GM12878 (cell line): Measurements from ENCODE around the gene OR6M1. TPM values are rescaled to one million over a fixed set of nuclear protein-coding genes. Genes with fewer than 3 reads are reported as not detected.

ENCODE experiments used
- ATAC-seq: fragments of 200-7000 bp; cut with Tn5 transposase; 3 replicates; pipeline ENCODE4 v1.9.1; 2020; ENCODE audit warnings: mild to moderate bottlenecking, moderate library complexity
- BruUV-seq: library from RNA; stranded (reverse); fragments of 400-500 nt; replicated peaks from 2 replicates; lab custom pipeline; 2021; lab: Mats Ljungman, UMichigan
- CTCF ChIA-PET: fragments of 300-600 bp; sonication (Branson Sonifier 250); formaldehyde crosslinking; extraction: SDS; loops from one replicate; lab custom pipeline; 2021; ENCODE audit warnings: inconsistent platforms; lab: Yijun Ruan, JAX
- POLR2A ChIA-PET: fragments of 350-600 bp; formaldehyde crosslinking; extraction: SDS; loops from one replicate; lab custom pipeline; 2021; ENCODE audit warnings: inconsistent platforms; lab: Charles Lee
- RAD21 ChIA-PET: fragments of 300-600 bp; sonication (Branson Sonifier 250); formaldehyde crosslinking; loops from one replicate; lab custom pipeline; 2023; ENCODE audit warnings: antibody characterized with exemption; ENCODE audit not compliant: unreplicated experiment; lab: Charles Lee
- SMC1A ChIA-PET: fragments of 300-600 bp; sonication (Branson Sonifier 250); formaldehyde crosslinking; loops from one replicate; lab custom pipeline; 2023; ENCODE audit not compliant: unreplicated experiment, uncharacterized antibody; lab: Charles Lee
- DNase-seq: peaks from one replicate; pipeline ENCODE4 v3.0.0-alpha.2; 2011; ENCODE audit warnings: low read depth, low spot score
- FAIRE-seq: peaks from 3 replicates; lab custom pipeline; 2011; peaks lifted over from hg19 to GRCh38; lab: Jason Lieb, UNC
- H2AFZ ChIP-seq: 2 replicates; pipeline ENCODE4 v1.6.0; 2011; ENCODE audit warnings: low read depth, low read length, control low read depth; ENCODE audit not compliant: control insufficient read depth
- H3K27ac ChIP-seq: 2 replicates; pipeline ENCODE4 v1.5.1; 2011; ENCODE audit warnings: control low read depth; ENCODE audit not compliant: control insufficient read depth, insufficient read depth
- H3K27me3 ChIP-seq, 2 experiments: replicated peaks in 1 of 2; 2 replicates each; pipeline versions ENCODE4 v1.6.0 to v1.6.1; 2011; ENCODE audit warnings: low read length in 1 of 2; ENCODE audit not compliant: control insufficient read depth in 2 of 2, insufficient read depth in 2 of 2
- H3K36me3 ChIP-seq, 2 experiments: 2 replicates each; pipeline ENCODE4 v1.5.1; 2011; ENCODE audit warnings: low read length in 1 of 2; ENCODE audit not compliant: control insufficient read depth in 2 of 2, insufficient read depth in 2 of 2
- H3K4me1 ChIP-seq: 2 replicates; pipeline ENCODE4 v1.6.1; 2011; ENCODE audit warnings: mild to moderate bottlenecking, low read length, moderate library complexity, mixed read lengths; ENCODE audit not compliant: control insufficient read depth, insufficient read depth
- H3K4me2 ChIP-seq: 2 replicates; pipeline ENCODE4 v1.6.0; 2011; ENCODE audit warnings: control low read depth; ENCODE audit not compliant: control insufficient read depth, insufficient read depth
- H3K4me3 ChIP-seq: fragments of 200-600 bp; sonication (generic); 2 replicates; pipeline ENCODE4 v1.5.1; 2016
- H3K79me2 ChIP-seq: 2 replicates; pipeline ENCODE4 v1.6.0; 2011; ENCODE audit warnings: low read length; ENCODE audit not compliant: control insufficient read depth, insufficient read depth
- H3K9ac ChIP-seq: 2 replicates; pipeline ENCODE4 v1.8.0; 2011; ENCODE audit warnings: low read length, control low read depth, mixed read lengths; ENCODE audit not compliant: control insufficient read depth, insufficient read depth
- H3K9me3 ChIP-seq: replicated peaks from 3 replicates; pipeline ENCODE4 v1.5.1; 2011; ENCODE audit warnings: mild to moderate bottlenecking, low read length; ENCODE audit not compliant: control insufficient read depth, insufficient read depth
- H4K20me1 ChIP-seq: 2 replicates; pipeline ENCODE4 v1.6.0; 2011; ENCODE audit not compliant: control insufficient read depth, insufficient read depth
- ASH2L ChIP-seq: fragments of 300-600, 200-600 bp; sonication (generic); IDR thresholded peaks from 2 replicates; pipeline ENCODE4 v1.6.1; 2017; ENCODE audit warnings: low read depth, mild to moderate bottlenecking, borderline replicate concordance
- IRF4 ChIP-seq: IDR thresholded peaks from 2 replicates; pipeline ENCODE4 v1.6.1; 2011; ENCODE audit warnings: low read depth, low read length
- POLR2AphosphoS5 ChIP-seq: IDR thresholded peaks from 2 replicates; pipeline ENCODE4 v1.6.1; 2011; ENCODE audit warnings: mild to moderate bottlenecking, low read length, inconsistent platforms
- SIN3A ChIP-seq: IDR thresholded peaks from 2 replicates; pipeline ENCODE4 v1.6.1; 2012; ENCODE audit warnings: low read depth, low read length, improper control_type of control experiment
- TCF3 ChIP-seq: IDR thresholded peaks from 2 replicates; pipeline ENCODE4 v1.6.1; 2012; ENCODE audit warnings: low read depth, mild to moderate bottlenecking, low read length, borderline replicate concordance; ENCODE audit not compliant: insufficient read depth
- ZSCAN29 ChIP-seq: fragments of 450-650 bp; IDR thresholded peaks from 2 replicates; pipeline ENCODE4 v1.6.1; 2017; ENCODE audit warnings: mild to moderate bottlenecking, moderate library complexity
- whole genome bisulfite sequencing: methylation state at CpG from one replicate; pipeline ENCODE4 v1.1.6; 2016; ENCODE audit warnings: low lambda C conversion rate; ENCODE audit not compliant: insufficient replicate concordance, insufficient coverage; ENCODE audit errors: missing lambda C conversion rate; 5-methylcytosine and 5-hydroxymethylcytosine counted together
- in situ Hi-C: fragments of 300-500 bp; cut with MboI; formaldehyde crosslinking; loops from 9 replicates; pipeline ENCODE4 v1.14.3; 2018; ENCODE audit warnings: mixed read lengths
- intact Hi-C: fragments of 100-400 bp; cut with micrococcal nuclease; formaldehyde crosslinking; loops from one replicate; pipeline ENCODE4 v1.14.2; 2022; ENCODE audit not compliant: unreplicated experiment
- polyA plus RNA-seq, 11 experiments: library from polyadenylated mRNA; depleted of rRNA in 4 of 11; unstranded in 6 of 11; stranded (reverse) in 5 of 11; fragments of >200 nt; fragmentation: Nextera tagmentation in 4 of 11; fragmentation: Illumina TruSeq in 1 of 11; extraction: Ambion mirVana in 4 of 11; extraction: Trizol in 1 of 11; gene quantifications; 1 replicate in 1 of 11; 2 replicates in 10 of 11; pipeline versions ENCODE4 v1.2.1 to v1.2.3, GENCODE V29; 2011 to 2016; ENCODE audit warnings: inconsistent platforms in 2 of 11, missing spikeins in 2 of 11, low read depth in 1 of 11
- total RNA-seq, 4 experiments: library from RNA; depleted of rRNA in 3 of 4; stranded (reverse); fragments of >200 nt in 3 of 4; fragmentation: Illumina TruSeq in 1 of 4; extraction: Trizol in 1 of 4; gene quantifications; 2 replicates each; pipeline versions ENCODE4 v1.2.1 to v1.2.3, GENCODE V29; 2013 to 2021
- TF ChIP-seq, protein P1 (sequence below): fragments of 450-650 bp; IDR thresholded peaks from 2 replicates; pipeline ENCODE4 v1.6.1; 2017; ENCODE audit warnings: borderline replicate concordance
- TF ChIP-seq, protein P2 (sequence below): fragments of 450-650 bp; IDR thresholded peaks from 2 replicates; pipeline ENCODE4 v1.6.1; 2018; ENCODE audit warnings: borderline replicate concordance, mild to moderate bottlenecking; ENCODE audit not compliant: partially characterized antibody
- TF ChIP-seq, protein P3 (sequence below): IDR thresholded peaks from 2 replicates; pipeline ENCODE4 v1.6.1; 2011; ENCODE audit warnings: mild to moderate bottlenecking, low read depth, low read length, moderate library complexity; ENCODE audit not compliant: insufficient replicate concordance
- TF ChIP-seq, protein P4 (sequence below): fragments of 450-650 bp; formaldehyde crosslinking; IDR thresholded peaks from 2 replicates; pipeline ENCODE4 v1.5.0; 2022; ENCODE audit warnings: mild to moderate bottlenecking, missing genetic modification characterization
- TF ChIP-seq, protein P5 (sequence below): fragments of 450-650 bp; formaldehyde crosslinking; IDR thresholded peaks from 2 replicates; pipeline ENCODE4 v1.4.0; 2022; ENCODE audit warnings: mild to moderate bottlenecking, moderate library complexity

Gene OR6M1
- total and polyA plus RNA-seq, 10 of the 15 experiments (the other 5 are each of a cell fraction or from before 2014, with no cell fraction given): not detected

DNA sequence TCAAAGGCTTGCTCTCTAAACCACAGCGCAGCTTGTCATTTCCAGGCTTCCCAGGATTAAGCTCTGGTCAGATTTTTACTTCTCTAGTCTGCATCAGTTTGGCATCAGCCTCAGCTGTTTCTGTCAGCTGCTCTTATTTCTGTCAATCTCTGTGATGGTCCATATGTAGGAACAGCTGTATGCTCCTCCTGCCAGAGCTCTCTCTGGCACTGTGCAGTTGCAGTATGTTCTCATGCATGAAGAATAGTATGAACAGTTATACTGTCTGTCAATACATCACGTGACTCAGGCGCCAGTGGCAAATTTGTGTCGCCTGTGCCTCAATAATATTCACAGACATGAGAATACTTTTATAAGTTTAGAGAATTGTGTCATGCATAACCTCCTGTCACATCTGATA is 6.7 kb downstream of the OR6M1 start:
- no peak overlapping the region for H3K27ac ChIP-seq
- no peak for FAIRE-seq
- intact Hi-C loops (no loop called here), in situ Hi-C loops (no loop called here)
- POLR2A ChIA-PET: no interaction called here
- H3K27me3 ChIP-seq: no peaks in the 10 kb centered on the region
- H3K79me2 ChIP-seq: no peaks in the 10 kb centered on the region
- H4K20me1 ChIP-seq: no peaks in the 10 kb centered on the region
- no peaks in the 10 kb centered on the region for H3K4me1 ChIP-seq
- SMC1A ChIA-PET: interaction anchor here (0.6 kb wide), 1 partner anchor 16 kb away, joined by 3 read pairs; no protein-coding TSS in a partner anchor
- no peak for ATAC-seq
- no peaks in the 10 kb centered on the region for H3K9me3 ChIP-seq
- no peak overlapping the region for H3K4me3 ChIP-seq
- DNase-seq: no peak
- RAD21 ChIA-PET: no interaction called here
- CTCF ChIA-PET: no interaction called here
- H3K4me2 ChIP-seq: no peak overlapping the region
- no TSS peak for BruUV-seq
- TF ChIP-seq, protein P1, sequence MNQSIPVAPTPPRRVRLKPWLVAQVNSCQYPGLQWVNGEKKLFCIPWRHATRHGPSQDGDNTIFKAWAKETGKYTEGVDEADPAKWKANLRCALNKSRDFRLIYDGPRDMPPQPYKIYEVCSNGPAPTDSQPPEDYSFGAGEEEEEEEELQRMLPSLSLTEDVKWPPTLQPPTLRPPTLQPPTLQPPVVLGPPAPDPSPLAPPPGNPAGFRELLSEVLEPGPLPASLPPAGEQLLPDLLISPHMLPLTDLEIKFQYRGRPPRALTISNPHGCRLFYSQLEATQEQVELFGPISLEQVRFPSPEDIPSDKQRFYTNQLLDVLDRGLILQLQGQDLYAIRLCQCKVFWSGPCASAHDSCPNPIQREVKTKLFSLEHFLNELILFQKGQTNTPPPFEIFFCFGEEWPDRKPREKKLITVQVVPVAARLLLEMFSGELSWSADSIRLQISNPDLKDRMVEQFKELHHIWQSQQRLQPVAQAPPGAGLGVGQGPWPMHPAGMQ: no peak
- no peak for TF ChIP-seq ASH2L
- TF ChIP-seq, protein P2, sequence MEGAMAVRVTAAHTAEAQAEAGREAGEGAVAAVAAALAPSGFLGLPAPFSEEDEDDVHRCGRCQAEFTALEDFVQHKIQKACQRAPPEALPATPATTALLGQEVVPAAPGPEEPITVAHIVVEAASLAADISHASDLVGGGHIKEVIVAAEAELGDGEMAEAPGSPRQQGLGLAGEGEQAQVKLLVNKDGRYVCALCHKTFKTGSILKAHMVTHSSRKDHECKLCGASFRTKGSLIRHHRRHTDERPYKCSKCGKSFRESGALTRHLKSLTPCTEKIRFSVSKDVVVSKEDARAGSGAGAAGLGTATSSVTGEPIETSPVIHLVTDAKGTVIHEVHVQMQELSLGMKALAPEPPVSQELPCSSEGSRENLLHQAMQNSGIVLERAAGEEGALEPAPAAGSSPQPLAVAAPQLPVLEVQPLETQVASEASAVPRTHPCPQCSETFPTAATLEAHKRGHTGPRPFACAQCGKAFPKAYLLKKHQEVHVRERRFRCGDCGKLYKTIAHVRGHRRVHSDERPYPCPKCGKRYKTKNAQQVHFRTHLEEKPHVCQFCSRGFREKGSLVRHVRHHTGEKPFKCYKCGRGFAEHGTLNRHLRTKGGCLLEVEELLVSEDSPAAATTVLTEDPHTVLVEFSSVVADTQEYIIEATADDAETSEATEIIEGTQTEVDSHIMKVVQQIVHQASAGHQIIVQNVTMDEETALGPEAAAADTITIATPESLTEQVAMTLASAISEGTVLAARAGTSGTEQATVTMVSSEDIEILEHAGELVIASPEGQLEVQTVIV: no peak
- TF ChIP-seq, protein P3, sequence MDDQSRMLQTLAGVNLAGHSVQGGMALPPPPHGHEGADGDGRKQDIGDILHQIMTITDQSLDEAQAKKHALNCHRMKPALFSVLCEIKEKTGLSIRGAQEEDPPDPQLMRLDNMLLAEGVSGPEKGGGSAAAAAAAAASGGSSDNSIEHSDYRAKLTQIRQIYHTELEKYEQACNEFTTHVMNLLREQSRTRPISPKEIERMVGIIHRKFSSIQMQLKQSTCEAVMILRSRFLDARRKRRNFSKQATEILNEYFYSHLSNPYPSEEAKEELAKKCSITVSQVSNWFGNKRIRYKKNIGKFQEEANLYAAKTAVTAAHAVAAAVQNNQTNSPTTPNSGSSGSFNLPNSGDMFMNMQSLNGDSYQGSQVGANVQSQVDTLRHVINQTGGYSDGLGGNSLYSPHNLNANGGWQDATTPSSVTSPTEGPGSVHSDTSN: no peak
- no peak for TF ChIP-seq IRF4
- TF ChIP-seq POLR2AphosphoS5: no peak
- no peak for TF ChIP-seq SIN3A
- TF ChIP-seq, protein P4, sequence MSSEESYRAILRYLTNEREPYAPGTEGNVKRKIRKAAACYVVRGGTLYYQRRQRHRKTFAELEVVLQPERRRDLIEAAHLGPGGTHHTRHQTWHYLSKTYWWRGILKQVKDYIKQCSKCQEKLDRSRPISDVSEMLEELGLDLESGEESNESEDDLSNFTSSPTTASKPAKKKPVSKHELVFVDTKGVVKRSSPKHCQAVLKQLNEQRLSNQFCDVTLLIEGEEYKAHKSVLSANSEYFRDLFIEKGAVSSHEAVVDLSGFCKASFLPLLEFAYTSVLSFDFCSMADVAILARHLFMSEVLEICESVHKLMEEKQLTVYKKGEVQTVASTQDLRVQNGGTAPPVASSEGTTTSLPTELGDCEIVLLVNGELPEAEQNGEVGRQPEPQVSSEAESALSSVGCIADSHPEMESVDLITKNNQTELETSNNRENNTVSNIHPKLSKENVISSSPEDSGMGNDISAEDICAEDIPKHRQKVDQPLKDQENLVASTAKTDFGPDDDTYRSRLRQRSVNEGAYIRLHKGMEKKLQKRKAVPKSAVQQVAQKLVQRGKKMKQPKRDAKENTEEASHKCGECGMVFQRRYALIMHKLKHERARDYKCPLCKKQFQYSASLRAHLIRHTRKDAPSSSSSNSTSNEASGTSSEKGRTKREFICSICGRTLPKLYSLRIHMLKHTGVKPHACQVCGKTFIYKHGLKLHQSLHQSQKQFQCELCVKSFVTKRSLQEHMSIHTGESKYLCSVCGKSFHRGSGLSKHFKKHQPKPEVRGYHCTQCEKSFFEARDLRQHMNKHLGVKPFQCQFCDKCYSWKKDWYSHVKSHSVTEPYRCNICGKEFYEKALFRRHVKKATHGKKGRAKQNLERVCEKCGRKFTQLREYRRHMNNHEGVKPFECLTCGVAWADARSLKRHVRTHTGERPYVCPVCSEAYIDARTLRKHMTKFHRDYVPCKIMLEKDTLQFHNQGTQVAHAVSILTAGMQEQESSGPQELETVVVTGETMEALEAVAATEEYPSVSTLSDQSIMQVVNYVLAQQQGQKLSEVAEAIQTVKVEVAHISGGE (CRISPR knock-in tag): no peak
- TF ChIP-seq TCF3: no peak
- no peak for TF ChIP-seq ZSCAN29
- TF ChIP-seq, protein P5, sequence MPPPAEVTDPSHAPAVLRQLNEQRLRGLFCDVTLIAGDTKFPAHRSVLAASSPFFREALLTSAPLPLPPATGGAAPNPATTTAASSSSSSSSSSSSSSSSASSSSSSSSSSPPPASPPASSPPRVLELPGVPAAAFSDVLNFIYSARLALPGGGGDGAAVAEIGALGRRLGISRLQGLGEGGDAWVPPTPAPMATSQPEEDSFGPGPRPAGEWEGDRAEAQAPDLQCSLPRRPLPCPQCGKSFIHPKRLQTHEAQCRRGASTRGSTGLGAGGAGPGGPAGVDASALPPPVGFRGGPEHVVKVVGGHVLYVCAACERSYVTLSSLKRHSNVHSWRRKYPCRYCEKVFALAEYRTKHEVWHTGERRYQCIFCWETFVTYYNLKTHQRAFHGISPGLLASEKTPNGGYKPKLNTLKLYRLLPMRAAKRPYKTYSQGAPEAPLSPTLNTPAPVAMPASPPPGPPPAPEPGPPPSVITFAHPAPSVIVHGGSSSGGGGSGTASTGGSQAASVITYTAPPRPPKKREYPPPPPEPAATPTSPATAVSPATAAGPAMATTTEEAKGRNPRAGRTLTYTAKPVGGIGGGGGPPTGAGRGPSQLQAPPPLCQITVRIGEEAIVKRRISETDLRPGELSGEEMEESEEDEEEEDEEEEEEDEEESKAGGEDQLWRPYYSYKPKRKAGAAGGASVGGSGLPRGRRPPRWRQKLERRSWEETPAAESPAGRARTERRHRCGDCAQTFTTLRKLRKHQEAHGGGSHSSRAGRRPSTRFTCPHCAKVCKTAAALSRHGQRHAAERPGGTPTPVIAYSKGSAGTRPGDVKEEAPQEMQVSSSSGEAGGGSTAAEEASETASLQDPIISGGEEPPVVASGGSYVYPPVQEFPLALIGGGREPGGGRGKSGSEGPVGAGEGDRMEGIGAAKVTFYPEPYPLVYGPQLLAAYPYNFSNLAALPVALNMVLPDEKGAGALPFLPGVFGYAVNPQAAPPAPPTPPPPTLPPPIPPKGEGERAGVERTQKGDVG (CRISPR knock-in tag): no peak
- WGBS: 39% methylated on average over 4 of the region's 4 CpGs
- H3K36me3 ChIP-seq: no peaks in the 10 kb centered on the region
- H2AFZ ChIP-seq: no peak overlapping the region
- no peak overlapping the region for H3K9ac ChIP-seq
